H1 (cell line): ENCODE data around the gene SLC9A2. TPM values are rescaled to one million over a fixed set of nuclear protein-coding genes. Genes with fewer than 3 reads are reported as not detected.

Experiments
- CTCF ChIA-PET: fragments of 300-600 bp; sonication (Branson Sonifier 250); formaldehyde crosslinking; loops from one replicate; lab custom pipeline; 2021; ENCODE audit not compliant: partially characterized antibody; lab: Charles Lee
- POLR2A ChIA-PET: fragments of 300-600 bp; sonication (Branson Sonifier 250); formaldehyde crosslinking; loops from one replicate; lab custom pipeline; 2021; ENCODE audit warnings: inconsistent platforms; ENCODE audit not compliant: partially characterized antibody; lab: Charles Lee
- DNase-seq, 2 experiments: peaks; one replicate each; pipeline versions ENCODE4 v3.0.0 to v3.0.0-alpha.2; 2010 to 2022; ENCODE audit warnings: low spot score in 2 of 2, low read depth in 1 of 2, mixed read lengths in 1 of 2
- FAIRE-seq: peaks from 2 replicates; lab custom pipeline; 2011; peaks lifted over from hg19 to GRCh38; lab: Jason Lieb, UNC
- H2AFZ ChIP-seq: 2 replicates; pipeline ENCODE4 v1.8.1; 2012; ENCODE audit warnings: low read length, inconsistent platforms
- H2AK5ac ChIP-seq: 2 replicates; pipeline ENCODE4 v1.6.1; 2013; ENCODE audit warnings: low read depth, low read length
- H2BK120ac ChIP-seq: replicated peaks from 2 replicates; pipeline ENCODE3; 2013; ENCODE audit warnings: low read depth, low read length, inconsistent platforms
- H2BK12ac ChIP-seq: 2 replicates; pipeline ENCODE4 v1.6.1; 2013; ENCODE audit warnings: low read depth, low read length
- H2BK15ac ChIP-seq: 2 replicates; pipeline ENCODE4 v1.6.1; 2013; ENCODE audit warnings: low read length
- H2BK20ac ChIP-seq: 2 replicates; pipeline ENCODE4 v1.6.1; 2013; ENCODE audit warnings: low read length
- H2BK5ac ChIP-seq: 2 replicates; pipeline ENCODE4 v1.6.1; 2013; ENCODE audit warnings: low read depth, low read length
- H3K14ac ChIP-seq: 2 replicates; pipeline ENCODE4 v1.6.1; 2013; ENCODE audit warnings: inconsistent platforms; ENCODE audit not compliant: insufficient read length
- H3K18ac ChIP-seq: 2 replicates; pipeline ENCODE4 v1.6.1; 2013; ENCODE audit warnings: low read length; ENCODE audit errors: extremely low read depth
- H3K23ac ChIP-seq: 2 replicates; pipeline ENCODE4 v1.6.1; 2013; ENCODE audit warnings: inconsistent platforms; ENCODE audit not compliant: insufficient read length
- H3K23me2 ChIP-seq: 2 replicates; pipeline ENCODE4 v1.6.1; 2013; ENCODE audit warnings: low read depth, low read length
- H3K27ac ChIP-seq: 2 replicates; pipeline ENCODE4 v1.6.1; 2011; ENCODE audit warnings: low read depth, low read length, inconsistent platforms
- H3K27me3 ChIP-seq, 4 experiments: replicated peaks in 1 of 4; 1 replicate in 1 of 4; 2 replicates in 3 of 4; pipeline versions ENCODE4 v1.6.1 to v1.8.1; 2011 to 2013; ENCODE audit warnings: low read length in 3 of 4, mild to moderate bottlenecking in 3 of 4, inconsistent platforms in 2 of 4, mixed read lengths in 2 of 4, moderate library complexity in 1 of 4; ENCODE audit not compliant: control insufficient read depth in 3 of 4, insufficient read depth in 3 of 4; ENCODE audit errors: extremely low read depth in 1 of 4
- H3K36me3 ChIP-seq, 4 experiments: 2 replicates each; pipeline versions ENCODE4 v1.6.1 to v1.8.1; 2011 to 2013; ENCODE audit warnings: mild to moderate bottlenecking in 4 of 4, low read length in 3 of 4, moderate library complexity in 2 of 4, control low read depth in 1 of 4, inconsistent platforms in 1 of 4; ENCODE audit not compliant: insufficient read depth in 4 of 4, control insufficient read depth in 2 of 4
- H3K4ac ChIP-seq: replicated peaks from 2 replicates; pipeline ENCODE3; 2013; ENCODE audit warnings: low read length, low read depth, mixed read lengths, inconsistent platforms; ENCODE audit not compliant: insufficient read length
- H3K4me1 ChIP-seq, 4 experiments: replicated peaks in 1 of 4; 1 replicate in 1 of 4; 2 replicates in 3 of 4; pipeline versions ENCODE4 v1.6.1 to v1.8.1; 2011 to 2013; ENCODE audit warnings: low read length in 3 of 4, inconsistent platforms in 2 of 4, mixed read lengths in 1 of 4; ENCODE audit not compliant: insufficient read depth in 4 of 4, control insufficient read depth in 3 of 4
- H3K4me2 ChIP-seq, 2 experiments: 2 replicates each; pipeline versions ENCODE4 v1.6.1 to v1.8.1; 2011 to 2013; ENCODE audit warnings: low read depth in 2 of 2, low read length in 2 of 2, control low read depth in 1 of 2, inconsistent platforms in 1 of 2, mild to moderate bottlenecking in 1 of 2; ENCODE audit not compliant: insufficient read depth in 1 of 2
- H3K4me3 ChIP-seq, 4 experiments: fragments of 200-600, 300-600 bp in 1 of 4; sonication (generic), shearing (Covaris generic), sonication (Bioruptor Twin) in 1 of 4; 2 replicates each; pipeline versions ENCODE4 v1.5.1 to v1.8.1; 2011 to 2016; ENCODE audit warnings: low read length in 4 of 4, low read depth in 3 of 4, control low read depth in 2 of 4, inconsistent platforms in 2 of 4, mild to moderate bottlenecking in 2 of 4, mixed read lengths in 1 of 4, moderate library complexity in 1 of 4; ENCODE audit not compliant: insufficient read depth in 2 of 4; ENCODE audit errors: extremely low read depth in 1 of 4
- H3K56ac ChIP-seq: replicated peaks from 2 replicates; pipeline ENCODE3; 2013; ENCODE audit warnings: low read depth, mild to moderate bottlenecking, mixed read lengths, low read length, inconsistent platforms; ENCODE audit not compliant: insufficient read length
- H3K79me1 ChIP-seq: 2 replicates; pipeline ENCODE4 v1.6.1; 2013; ENCODE audit warnings: low read depth, low read length, control low read depth
- H3K79me2 ChIP-seq, 2 experiments: 2 replicates each; pipeline versions ENCODE4 v1.6.1 to v1.8.1; 2012 to 2013; ENCODE audit warnings: low read length in 2 of 2, mild to moderate bottlenecking in 2 of 2, inconsistent platforms in 1 of 2; ENCODE audit not compliant: insufficient read depth in 2 of 2, control insufficient read depth in 1 of 2
- H3K9ac ChIP-seq, 4 experiments: replicated peaks in 1 of 4; 1 replicate in 1 of 4; 2 replicates in 3 of 4; pipeline versions ENCODE4 v1.6.1 to v1.8.1; 2011 to 2013; ENCODE audit warnings: low read depth in 3 of 4, low read length in 3 of 4, control low read depth in 2 of 4, mild to moderate bottlenecking in 2 of 4, moderate library complexity in 2 of 4, inconsistent platforms in 1 of 4; ENCODE audit errors: extremely low read depth in 1 of 4
- H3K9me3 ChIP-seq, 2 experiments: 2 replicates each; pipeline versions ENCODE4 v1.6.1 to v1.8.1; 2012 to 2013; ENCODE audit warnings: mild to moderate bottlenecking in 2 of 2, moderate library complexity in 2 of 2, control low read depth in 1 of 2, inconsistent platforms in 1 of 2, low read depth in 1 of 2, low read length in 1 of 2, mixed read lengths in 1 of 2; ENCODE audit not compliant: insufficient read depth in 2 of 2
- H4K20me1 ChIP-seq, 2 experiments: replicated peaks in 1 of 2; 2 replicates each; pipeline versions ENCODE3 to v1.8.1; 2011 to 2013; ENCODE audit warnings: inconsistent platforms in 2 of 2, low read length in 2 of 2, mild to moderate bottlenecking in 1 of 2; ENCODE audit not compliant: insufficient read depth in 2 of 2, control insufficient read depth in 1 of 2
- H4K5ac ChIP-seq: 2 replicates; pipeline ENCODE4 v1.6.1; 2013; ENCODE audit warnings: low read length, low read depth, mixed read lengths, inconsistent platforms; ENCODE audit not compliant: insufficient read length
- H4K8ac ChIP-seq: 2 replicates; pipeline ENCODE4 v1.8.0; 2013; ENCODE audit warnings: mild to moderate bottlenecking, moderate library complexity, low read length, inconsistent platforms; ENCODE audit not compliant: insufficient read depth; ENCODE audit errors: extremely low read depth
- H4K91ac ChIP-seq: replicated peaks from 2 replicates; pipeline ENCODE3; 2013; ENCODE audit warnings: low read length, mixed read lengths, inconsistent platforms; ENCODE audit not compliant: insufficient read length
- CBX8 ChIP-seq: fragments of 300-800, 300-1000 bp; sonication (generic); IDR thresholded peaks from 2 replicates; pipeline ENCODE4 v1.7.1; 2016; ENCODE audit warnings: low read depth, low read length, borderline replicate concordance
- EZH2 ChIP-seq: fragments of 200-600 bp; sonication (generic); IDR thresholded peaks from 2 replicates; pipeline ENCODE4 v1.7.1; 2012; ENCODE audit warnings: low read depth, mild to moderate bottlenecking, moderate library complexity, low read length, inconsistent platforms; ENCODE audit not compliant: severe bottlenecking
- JUN ChIP-seq: IDR thresholded peaks from 2 replicates; pipeline ENCODE4 v1.6.1; 2011; ENCODE audit warnings: low read depth, mild to moderate bottlenecking, improper control_type of control experiment, low read length
- MAX ChIP-seq: IDR thresholded peaks from 2 replicates; pipeline ENCODE4 v1.6.1; 2012; ENCODE audit warnings: inconsistent platforms
- NANOG ChIP-seq: IDR thresholded peaks from 2 replicates; pipeline ENCODE4 v1.6.1; 2011; ENCODE audit warnings: low read length, low read depth, mild to moderate bottlenecking, inconsistent platforms; ENCODE audit not compliant: insufficient read depth, poor library complexity, severe bottlenecking
- SAP30 ChIP-seq: fragments of 300-600 bp; sonication (generic); IDR thresholded peaks from 2 replicates; pipeline ENCODE4 v1.7.1; 2012; ENCODE audit warnings: low read length, moderate library complexity, mild to moderate bottlenecking, inconsistent platforms; ENCODE audit not compliant: insufficient read depth, insufficient replicate concordance
- YY1 ChIP-seq: IDR thresholded peaks from 2 replicates; pipeline ENCODE4 v1.6.1; 2011; ENCODE audit warnings: low read depth, mild to moderate bottlenecking, low read length
- ZNF274 ChIP-seq: IDR thresholded peaks from 2 replicates; pipeline ENCODE4 v1.7.0; 2012; ENCODE audit warnings: low read length, borderline replicate concordance; ENCODE audit errors: extremely low read depth
- WGBS, 2 experiments: shearing (Covaris generic) in 1 of 2; methylation state at CpG; one replicate each; pipeline versions ENCODE4 v1.1.6 to v1.1.7; 2013 to 2015; ENCODE audit warnings: low lambda C conversion rate in 2 of 2, mixed read lengths in 2 of 2, inconsistent platforms in 1 of 2, low coverage in 1 of 2, missing lambda C conversion rate in 1 of 2; ENCODE audit not compliant: insufficient replicate concordance in 2 of 2, insufficient coverage in 1 of 2, insufficient read length in 1 of 2; ENCODE audit errors: extremely low coverage in 1 of 2, missing lambda C conversion rate in 1 of 2; 5-methylcytosine and 5-hydroxymethylcytosine counted together
- polyA plus RNA-seq, 7 experiments: library from polyadenylated mRNA; depleted of rRNA in 3 of 7; stranded (reverse) in 5 of 7; unstranded in 2 of 7; fragments of >200 nt in 5 of 7; fragments of 200-250 nt in 2 of 7; gene quantifications; 1 replicate in 5 of 7; 2 replicates in 1 of 7; 4 replicates in 1 of 7; pipeline versions ENCODE4 v1.2.1 to v1.2.3, GENCODE V29; 2011 to 2013; ENCODE audit warnings: missing spikeins in 2 of 7, mixed read lengths in 2 of 7
- total RNA-seq: library from RNA; stranded (reverse); fragmentation: NEBNext Ultra II Directional; extraction: Animal tissue kit (Norgen Biotek cat#: 25700); gene quantifications from 2 replicates; pipeline ENCODE4 v1.2.1, GENCODE V29; 2021

The SLC9A2 gene
- total and polyA plus RNA-seq, 2 of the 8 experiments (the other 6 are each of a cell fraction or from before 2014, with no cell fraction given) = 0.06 to 0.13 TPM

- CTCF ChIA-PET = interaction anchor here (0.6 to 2.9 kb wide), 9 partner anchors 11 to 503 kb away, joined by 3 to 30 read pairs (median 3); no protein-coding TSS in a partner anchor
- 1% methylated on average over 37 of the region's 52 CpGs; no CpG with 5 or more reads in 1 of the 2 experiments for WGBS, 2 experiments
- Histone ChIP-seq H2AK5ac (no peak overlapping the region), H3K9me3 (no peaks in the 10 kb centered on the region), H2BK120ac (peak overlapping the region; percentile 5), H4K8ac (peak overlapping the region; percentile 89), H3K23me2 (peaks cover 14% of the 10 kb centered on the region), H3K23ac (no peak overlapping the region), H3K4me1 (peaks cover 0 to 9% (median 1%) of the 10 kb centered on the region in 4 experiments; a peak in 4 of 7 replicates), H3K27ac (peak overlapping the region; percentile 53; the same call in 1 of the 2 replicates), H3K9ac (peak overlapping the region; percentile 58 to 67 (median 64)), H4K20me1 (no peaks in the 10 kb centered on the region), H2BK20ac (no peak overlapping the region), H4K5ac (peak overlapping the region; percentile 75), H3K36me3 (peaks cover 0 to 3% (median under 1%) of the 10 kb centered on the region in 4 experiments; a peak in 4 of 8 replicates), H3K4ac (no peak overlapping the region), H3K4me3 (peak overlapping the region; percentile 83 to 98 (median 96)), H3K4me2 (peak overlapping the region; percentile 82 to 84), H3K79me1 (peaks cover 6% of the 10 kb centered on the region), H2BK12ac (peak overlapping the region; percentile 98; the same call in 1 of the 2 replicates), H3K27me3 (no peaks in the 10 kb centered on the region), H2BK15ac (peak overlapping the region; percentile 55; the same call in 1 of the 2 replicates), H3K56ac (no peak overlapping the region), H2BK5ac (peak overlapping the region; percentile 55; the same call in 1 of the 2 replicates), H3K79me2 (peaks cover 8 to 42% of the 10 kb centered on the region in 2 experiments), H4K91ac (peak overlapping the region; percentile 29), H3K14ac (no peak overlapping the region), H3K18ac (peak overlapping the region; percentile 72), H2AFZ (peak overlapping the region; percentile 100)
- no peak for FAIRE-seq
- peak; percentile 57 to 91 for DNase-seq
- POLR2A ChIA-PET = interaction anchor here (0.8 to 1.5 kb wide), 5 partner anchors 11 to 60 kb away, joined by 3 read pairs; no protein-coding TSS in a partner anchor
- TF ChIP-seq EZH2 (no peak), SAP30 (peak; percentile 73), NANOG (no peak), JUN (no peak), CBX8 (no peak), YY1 (no peak), ZNF274 (no peak), MAX (0 out of 2 replicates have a peak, but pooled peaks have one; percentile 18)
Measured at GRCh38 chr2:102736410-102737409, 117.4 kb downstream of the SLC9A2 start.
